GM18868 (cell line): Measurements from ENCODE around the gene DNAH3.
"Not testable (repeated sequence)": the region's sequence is repeated elsewhere in the genome, so short reads cannot be mapped to it uniquely, and the experiment has no call there.

Source experiments
- ATAC-seq: cut with Tn5 transposase; IDR thresholded peaks from one replicate; pipeline ENCODE4 v1.9.1; 2021; ENCODE audit warnings: mild to moderate bottlenecking, moderate library complexity; ENCODE audit not compliant: unreplicated experiment

Gene DNAH3

DNA sequence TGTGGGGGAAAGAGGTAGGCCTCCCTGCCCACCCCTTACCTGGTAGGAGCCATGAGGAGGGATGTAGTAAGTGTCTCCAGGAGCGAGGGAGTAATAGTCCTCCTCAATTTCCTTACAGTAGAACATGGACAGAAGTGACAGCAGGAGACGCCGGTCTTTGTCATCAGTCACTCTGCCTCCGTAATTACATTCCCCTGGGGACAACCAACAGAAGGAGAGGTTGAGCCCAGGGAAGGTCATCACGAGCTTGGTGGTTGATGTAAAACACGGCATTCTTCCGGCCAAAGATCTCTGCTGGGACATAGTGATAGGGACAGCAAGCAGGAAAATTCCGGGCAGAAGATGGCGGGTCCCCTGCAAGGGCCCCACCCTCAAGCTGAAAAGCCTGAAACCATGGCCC lies 202.2 kb downstream of the DNAH3 start:
- ATAC-seq: no peak

DNA sequence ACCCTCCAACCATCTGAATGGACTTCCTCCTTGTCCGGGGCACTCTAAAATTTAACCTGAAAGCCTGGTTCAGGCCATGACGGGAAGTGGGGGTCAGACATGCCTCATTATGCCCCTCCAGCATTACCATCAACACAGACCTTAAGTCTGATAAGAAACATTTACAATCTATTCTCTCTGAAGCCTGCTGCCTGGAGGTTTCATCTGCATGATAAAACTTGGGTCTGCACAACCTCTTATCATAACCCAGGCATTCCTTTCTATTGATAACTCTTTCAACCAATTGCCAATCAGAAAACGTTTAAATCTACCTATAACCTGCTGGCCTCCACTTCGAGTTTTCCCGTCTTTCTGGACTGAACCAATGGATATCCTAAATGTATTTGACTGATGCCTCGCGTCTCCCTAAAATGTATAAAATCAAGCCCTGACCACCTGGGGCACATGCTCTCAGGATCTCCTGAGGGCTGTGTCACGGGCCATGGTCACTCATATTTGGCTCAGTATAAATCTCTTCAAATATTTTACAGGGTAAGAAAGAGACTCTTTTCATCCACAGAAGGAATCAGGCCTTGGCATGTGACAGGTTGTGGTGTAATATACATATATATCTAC lies 204.5 kb downstream of the DNAH3 start:
- ATAC-seq: no peak

DNA sequence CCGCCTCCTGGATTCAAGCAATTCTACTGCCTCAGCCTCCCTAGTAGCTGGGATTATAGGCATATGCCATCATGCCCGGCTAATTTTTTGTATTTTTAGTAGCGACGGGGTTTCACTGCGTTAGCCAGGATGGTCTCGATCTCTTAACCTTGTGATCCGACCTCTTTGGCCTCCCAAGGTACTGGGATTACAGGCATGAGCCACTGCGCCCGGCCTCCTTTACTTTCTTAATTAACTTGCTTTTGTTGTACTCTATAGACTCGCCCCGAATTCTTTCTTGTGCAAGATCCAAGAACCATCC lies 205.1 kb downstream of the DNAH3 start:
- ATAC-seq: not testable (repeated sequence)

DNA sequence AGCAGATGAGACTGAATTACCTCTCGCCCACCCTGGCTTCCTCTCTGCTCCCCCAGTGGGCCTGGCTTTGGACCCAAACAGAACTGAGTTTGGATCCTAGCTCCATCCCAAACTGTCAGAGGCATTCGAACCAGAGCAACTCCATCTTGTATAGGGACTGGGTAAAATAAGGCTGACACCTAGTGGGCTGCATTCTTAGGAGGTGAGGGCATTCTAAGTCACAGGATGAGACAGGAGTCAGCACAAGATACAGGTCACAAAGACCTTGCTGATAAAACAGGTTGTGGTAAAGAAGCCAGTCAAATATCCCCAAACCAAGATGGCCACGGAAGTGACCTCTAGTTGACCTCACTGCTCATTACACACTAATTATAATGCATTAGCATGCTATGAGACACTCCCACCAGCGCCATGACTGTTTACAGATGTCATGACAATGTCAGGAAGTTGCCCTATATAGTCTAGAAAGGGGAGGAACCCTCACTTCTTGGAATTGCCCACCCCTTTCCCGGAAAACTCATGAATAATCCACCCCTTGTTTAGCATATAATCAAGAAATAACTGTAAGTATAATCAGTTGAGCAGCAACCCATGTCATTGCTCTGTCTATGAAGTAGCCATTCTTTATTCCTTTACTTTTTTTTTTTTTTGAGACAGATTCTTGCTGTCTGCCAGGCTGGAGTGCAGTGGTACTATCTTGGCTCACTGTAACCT lies 205.6 kb downstream of the DNAH3 start:
- ATAC-seq: no peak

DNA sequence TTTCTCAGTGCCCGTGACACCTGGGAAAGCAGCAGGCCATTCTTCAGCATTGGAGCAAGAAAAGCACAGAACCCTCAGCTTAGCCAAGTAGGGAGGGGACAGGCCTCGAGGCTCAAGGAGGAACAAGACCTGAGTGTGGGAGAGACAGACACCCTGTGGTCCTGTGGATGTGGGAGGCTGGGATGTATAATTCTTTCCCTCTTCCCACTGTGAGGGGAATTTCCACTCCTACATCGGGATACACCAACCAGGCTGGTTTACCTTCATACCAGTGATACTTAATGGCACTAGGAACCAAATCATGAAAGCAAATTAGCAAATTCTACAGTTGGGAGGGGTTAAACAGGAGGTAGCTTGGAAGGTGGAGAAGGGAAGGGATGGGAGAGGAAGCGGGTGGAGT lies 208.4 kb downstream of the DNAH3 start:
- no peak for ATAC-seq

DNA sequence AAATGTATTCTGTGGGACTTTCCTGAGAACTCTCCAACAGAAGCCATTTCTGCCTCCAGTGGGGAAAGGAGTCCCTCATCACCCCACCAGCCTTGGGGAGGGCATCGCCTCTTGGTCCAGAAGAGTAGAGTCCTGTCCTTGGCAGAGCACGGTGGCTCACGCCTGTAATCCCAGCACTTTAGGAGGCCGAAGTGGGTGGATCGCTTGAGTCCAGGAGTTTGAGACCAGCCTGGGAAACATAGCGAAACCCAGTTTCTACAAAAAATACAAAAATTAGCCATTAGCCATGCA lies 209.1 kb downstream of the DNAH3 start:
- ATAC-seq: no peak

DNA sequence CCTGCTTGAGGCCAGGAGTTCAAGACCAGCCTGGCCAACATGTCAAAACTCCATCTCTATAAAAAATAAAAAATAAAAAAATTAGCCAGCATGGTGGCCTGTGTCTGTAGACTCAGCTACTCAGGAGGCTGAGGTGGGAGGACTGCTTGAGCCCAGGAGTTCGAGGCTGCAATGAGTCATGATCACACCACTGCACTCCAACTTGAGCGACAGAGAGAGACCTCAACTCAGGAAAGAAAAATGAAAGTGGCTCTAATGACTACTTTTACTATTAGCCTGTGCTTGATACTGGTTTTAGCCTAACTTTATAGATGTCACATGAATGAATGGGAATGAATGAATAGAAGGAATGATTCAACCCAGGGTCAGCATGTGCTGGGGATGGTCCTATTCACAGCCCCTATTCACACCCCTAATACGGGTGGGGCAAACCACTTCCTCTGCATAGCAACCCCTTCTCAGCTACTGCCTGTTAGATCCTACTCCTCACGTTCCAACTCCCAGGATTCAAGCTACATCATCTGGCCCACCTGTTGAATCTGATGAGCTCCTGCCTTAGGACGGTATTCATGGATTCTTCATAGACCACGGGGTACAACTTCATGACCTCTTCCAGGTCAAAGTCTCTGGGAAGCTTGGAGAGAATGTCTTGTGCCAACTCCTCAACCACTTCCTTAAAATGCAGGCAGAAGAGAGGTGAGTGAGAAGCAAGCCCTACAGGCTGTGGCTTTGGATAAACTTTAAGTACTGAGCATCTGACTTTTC lies 209.6 kb downstream of the DNAH3 start:
- no peak for ATAC-seq

DNA sequence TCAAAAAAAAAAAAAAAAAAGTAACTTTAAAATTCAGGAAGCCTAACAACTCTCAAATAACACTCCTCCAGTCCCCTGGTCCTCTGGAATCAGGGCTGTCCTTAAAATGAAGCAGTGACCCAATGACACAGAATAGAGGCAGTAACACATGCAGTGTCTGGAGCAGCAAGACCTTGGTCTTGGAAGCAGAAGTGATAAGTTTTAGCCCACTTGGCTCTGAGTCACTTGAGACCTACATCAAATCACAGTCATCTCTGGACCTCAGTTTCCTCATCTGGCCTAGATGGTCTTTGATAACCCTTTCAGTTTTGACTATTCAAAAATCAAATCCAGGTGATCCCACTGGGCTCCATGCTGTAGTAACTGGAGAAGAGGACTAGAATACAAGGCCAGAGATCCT lies 211.0 kb downstream of the DNAH3 start:
- no peak for ATAC-seq

DNA sequence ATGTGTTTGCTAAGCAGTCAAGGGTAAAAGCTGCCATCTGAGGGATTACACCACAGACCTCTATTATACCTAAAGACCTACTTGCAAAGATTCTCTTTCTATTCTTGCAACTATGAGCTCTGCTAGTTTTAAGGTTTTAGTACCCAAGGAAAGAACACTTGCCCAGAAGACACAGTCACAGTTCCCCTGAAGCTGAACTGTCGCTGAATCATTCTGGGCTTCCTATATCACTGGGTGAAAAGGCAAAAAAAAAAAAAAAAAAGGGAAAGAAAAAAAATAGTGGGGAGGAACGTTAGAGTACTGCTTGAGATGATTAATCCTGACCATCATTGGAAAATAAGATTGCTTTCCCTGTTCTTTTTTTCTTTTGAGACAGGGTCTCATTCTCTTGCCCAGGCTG lies 212.2 kb downstream of the DNAH3 start:
- ATAC-seq: no peak

DNA sequence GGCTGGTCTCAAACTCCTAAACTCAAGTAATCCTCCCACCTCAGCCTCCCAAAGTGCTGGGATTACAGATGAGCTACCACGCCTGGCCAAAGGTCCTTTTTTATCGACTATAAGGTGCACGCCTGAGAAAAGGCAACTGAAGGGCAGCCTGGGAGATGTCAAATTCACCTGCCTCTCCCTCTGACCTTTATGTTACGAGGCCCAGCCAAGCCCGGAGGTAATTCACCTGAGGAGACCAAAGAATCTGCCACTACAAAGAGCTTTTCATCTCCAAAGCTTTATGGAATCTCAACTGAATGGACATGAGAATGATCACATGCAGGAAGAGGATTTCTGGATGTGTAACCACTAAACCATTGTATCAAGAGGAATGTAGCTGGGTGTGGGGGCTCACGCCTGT lies 212.9 kb downstream of the DNAH3 start:
- ATAC-seq: no peak

DNA sequence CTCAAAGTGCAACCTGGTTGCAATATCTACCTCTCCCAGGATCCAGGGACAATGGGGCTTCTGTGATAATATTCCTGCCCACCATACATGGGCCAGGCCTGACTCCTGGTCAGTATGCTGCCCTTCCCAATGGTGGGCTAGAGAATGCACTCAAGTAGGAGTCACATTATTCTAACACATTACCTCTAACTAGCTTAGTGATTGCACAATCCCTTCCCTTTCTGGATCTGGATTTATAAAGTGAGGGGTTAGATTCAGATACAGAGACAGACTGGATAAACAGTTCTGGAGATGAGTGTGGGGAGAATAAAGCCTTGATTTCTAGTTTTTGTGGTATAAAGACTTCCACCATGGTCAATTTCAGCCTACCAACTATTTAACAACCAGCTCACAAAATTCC lies 217.1 kb downstream of the DNAH3 start:
- ATAC-seq: no peak

DNA sequence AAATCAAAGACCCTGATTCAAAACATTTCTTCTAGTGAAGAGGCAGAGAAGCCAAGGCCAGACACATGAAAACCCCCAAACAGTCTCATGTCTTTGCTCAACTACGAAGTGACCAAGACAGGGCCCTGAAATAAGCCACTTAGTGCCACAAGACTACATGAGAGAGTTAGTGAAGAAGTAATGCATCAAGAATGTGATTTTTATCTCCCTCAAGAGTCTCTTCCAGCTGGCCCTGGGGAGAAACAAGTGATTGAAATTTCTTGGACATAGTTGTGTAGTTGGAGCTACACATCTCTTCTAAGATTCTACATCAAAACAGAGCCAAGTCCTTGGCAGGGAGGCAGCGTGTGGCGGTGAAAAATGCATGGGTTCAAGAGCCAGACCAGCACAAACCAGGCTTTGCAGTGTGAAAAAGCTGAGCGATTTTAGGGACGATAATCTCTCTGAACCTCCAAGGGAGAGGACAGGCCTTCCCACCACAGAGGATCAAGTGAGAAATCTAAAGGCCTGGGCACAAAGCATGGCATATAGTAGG lies 219.5 kb downstream of the DNAH3 start:
- no peak for ATAC-seq

DNA sequence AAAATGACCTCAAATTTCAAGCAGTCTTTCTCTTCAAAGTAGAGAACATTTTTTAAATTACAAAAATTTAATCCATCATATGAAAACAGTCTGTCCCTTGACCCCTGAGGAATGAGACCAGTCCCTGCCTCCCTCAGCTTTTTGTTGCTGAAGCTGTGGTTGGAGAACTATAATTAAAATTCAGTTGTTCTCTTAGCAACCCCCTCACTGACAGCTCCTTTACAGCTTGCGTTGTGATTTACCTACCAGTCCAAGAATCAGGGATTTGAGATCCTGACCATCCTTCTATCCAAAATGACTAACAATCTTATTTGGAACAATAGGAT lies 220.3 kb downstream of the DNAH3 start:
- ATAC-seq: no peak

DNA sequence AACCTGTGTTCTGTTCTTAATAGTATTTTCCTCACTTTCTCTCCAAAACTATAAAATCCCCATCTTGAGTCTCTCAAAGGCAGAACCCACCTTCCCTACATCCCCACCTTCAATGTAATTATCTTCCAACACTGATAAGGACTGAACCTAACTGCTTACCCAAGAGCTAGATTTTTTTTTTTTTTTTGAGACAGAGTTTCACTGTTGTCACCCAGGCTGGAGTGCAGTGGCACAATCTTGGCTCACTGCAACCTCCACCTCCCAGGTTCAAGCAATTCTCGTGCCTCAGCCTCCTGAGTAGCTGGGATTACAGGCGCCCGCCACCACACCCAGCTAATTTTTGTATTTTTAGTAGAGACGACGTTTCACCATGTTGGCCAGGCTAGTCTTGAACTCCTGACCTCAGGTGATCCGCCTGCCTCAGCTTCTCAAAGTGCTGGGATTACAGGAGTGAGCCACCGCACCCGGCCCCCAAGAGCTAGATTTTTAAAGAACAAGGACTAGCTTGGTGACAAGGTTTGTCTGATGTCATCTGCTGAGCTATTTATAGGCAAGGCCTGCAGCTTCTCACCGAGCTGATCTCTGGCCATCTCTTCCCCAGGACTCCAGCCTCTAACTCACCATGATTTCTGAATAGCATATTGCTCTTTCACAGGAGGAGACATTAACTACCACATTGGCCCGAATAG lies 220.8 kb downstream of the DNAH3 start:
- not testable (repeated sequence) for ATAC-seq

DNA sequence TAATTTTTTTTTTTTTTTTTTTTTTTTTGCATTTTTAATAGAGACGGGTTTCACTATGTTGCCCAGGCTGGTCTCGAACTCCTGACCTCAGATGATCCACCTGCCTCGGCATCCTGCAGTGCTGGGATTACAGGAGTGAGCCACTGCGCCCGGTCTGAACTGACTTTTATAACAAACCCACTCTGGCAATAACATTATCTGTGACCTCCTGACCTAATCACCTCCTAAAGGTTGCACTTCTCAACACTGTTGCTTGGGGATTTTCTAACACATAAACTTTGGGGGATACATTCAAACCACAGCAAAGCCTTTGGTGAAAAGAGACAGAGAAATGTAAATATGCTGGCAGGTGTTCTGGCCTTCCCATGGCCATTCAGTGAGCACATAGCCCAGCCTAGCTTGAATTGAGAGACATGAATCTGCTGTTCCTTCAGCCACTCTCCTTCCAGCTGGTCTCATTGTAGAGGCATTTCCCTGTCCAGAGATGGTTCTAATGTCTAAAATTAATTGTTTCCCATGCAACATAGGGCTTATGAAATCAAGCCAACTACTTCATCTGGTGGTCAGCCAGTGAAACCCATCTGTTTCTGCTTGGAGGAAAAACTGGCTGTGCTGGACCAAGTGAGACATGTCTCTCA lies 221.8 kb downstream of the DNAH3 start:
- ATAC-seq: no peak

DNA sequence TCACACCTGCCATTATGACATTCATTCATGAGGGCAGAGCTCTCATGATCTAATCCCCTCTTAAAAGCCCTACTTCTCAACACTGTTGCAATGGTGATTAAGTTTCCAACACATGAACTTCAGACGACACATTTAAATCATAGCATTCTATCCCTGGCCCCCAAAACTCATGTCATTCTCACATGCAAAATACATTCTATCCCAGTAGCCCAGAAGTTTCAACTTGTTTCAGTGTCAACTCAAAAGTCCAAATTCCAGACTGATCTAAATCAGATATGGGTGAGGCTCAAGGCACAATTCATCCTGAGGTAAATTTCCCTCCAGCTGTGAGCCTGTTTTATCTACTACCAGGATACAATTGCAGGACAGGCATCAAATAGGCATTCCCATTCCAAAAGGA lies 224.9 kb downstream of the DNAH3 start:
- no peak for ATAC-seq

DNA sequence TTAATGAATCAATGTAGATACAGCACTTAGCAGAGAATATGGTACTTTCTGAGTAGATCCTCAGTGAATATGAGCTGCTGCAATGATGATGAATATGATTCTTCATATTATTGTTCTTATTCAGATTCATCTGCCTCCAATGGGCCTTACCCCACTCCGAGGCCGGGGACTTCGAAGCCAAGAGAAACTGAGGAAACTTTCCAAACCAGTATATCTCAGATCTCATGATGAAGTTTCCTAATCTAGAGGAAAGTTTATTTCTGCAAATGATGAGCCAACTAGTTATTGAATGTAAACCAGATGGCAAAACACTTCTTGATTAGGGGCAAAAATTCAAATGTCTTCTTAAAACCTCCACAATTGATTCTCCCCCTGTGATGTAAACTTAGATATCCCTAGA lies 226.8 kb downstream of the DNAH3 start:
- ATAC-seq: no peak

DNA sequence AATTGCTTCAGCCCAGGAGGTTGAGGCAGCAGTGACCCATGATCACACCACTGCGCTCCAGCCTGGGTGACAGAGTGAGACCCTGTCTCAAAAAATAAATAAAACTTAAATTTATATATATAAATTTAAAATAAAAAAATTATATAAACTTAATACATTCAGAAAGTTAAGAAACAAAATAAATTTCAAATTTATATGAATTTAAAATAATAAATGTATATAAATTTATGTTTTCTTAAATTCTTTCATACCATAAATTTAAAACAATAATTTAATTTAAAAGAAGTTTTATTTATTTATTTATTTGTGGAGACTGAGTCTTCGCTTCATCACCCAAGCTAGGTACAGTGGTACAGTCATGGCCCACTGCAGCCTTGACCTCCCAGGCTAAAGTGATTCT lies 229.8 kb downstream of the DNAH3 start:
- no peak for ATAC-seq

DNA sequence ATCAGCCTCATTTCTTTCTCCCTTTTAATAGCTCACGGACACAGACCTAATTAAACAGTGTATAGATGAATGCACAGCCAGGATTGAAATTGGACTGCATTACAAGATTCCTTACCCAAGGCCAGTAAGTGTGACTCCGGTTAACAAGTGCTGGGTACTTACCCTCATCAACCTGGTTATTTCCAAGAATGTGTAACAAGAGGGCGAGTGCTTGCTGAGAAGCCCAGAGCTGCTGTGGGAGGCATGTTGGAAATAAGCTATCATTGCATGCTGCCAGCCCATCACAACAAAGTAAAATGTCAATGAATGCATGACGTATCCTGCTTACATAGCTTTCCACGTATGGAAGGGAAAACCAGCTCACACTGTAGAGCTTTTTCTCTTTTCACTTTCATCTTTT lies 230.6 kb downstream of the DNAH3 start:
- no peak for ATAC-seq

DNA sequence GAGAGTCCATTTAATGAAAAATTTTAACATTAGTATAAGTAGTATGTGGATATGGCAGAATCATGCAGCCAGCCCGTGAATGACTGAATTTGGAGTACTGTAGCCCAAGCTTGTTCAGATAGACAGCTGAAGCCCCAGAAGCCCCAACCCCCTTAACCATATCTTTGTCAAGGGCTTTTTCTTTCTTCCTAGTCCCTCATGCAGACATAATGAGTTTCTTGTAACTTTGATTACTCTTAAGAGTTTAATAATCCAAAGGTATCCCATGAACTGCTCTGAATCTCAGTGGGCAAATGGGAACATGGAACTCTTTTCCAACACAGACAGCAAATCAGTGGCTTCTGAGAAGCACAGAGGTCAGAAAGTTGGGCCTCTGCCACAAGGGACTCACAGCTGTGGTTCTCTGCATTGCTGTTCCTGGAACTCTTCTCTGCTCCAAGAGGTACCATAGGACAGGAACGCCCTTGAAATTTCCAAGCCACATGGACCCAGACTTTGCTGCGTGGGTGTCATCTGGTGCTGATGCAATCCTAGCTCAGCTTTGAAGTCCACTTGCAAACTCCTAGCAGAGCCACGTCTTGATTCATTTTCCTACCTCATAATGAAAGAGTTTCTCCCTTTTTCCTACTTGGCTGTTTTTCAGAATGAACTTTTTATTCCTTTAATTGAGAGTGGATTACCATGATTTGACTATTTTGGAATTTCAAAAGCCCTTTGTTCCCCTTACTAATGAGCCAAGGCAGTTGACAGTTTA lies 232.0 kb downstream of the DNAH3 start:
- no peak for ATAC-seq

DNA sequence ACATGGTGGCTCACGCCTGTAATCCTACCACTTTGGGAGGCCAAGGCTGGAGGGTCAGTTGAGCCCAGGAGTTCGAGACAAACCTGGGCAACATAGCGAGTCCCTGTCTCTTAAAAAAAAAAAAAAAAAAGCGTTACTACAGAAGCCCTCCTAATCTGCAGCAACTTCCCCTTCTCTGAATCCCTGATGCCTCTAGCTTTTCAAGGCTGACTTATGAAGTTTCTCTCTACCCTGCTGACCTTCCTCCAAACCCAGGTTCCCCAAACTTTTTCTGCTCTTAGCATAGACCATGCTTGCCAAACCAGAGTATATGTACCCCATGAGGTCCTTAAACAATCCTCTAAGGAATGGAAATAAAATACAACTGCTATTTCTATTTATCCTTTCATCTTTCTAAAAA lies 233.7 kb downstream of the DNAH3 start:
- no peak for ATAC-seq
